HepG2 (cell line): ENCODE measurements around the gene ANKRD1. TPM values are rescaled to one million over a fixed set of nuclear protein-coding genes. Genes with fewer than 3 reads are reported as not detected.

Experiments
- ATF5 ChIP-seq: sonication (generic); formaldehyde crosslinking; IDR thresholded peaks from 2 replicates; pipeline ENCODE4 v1.4.0; 2020; ENCODE audit warnings: mild to moderate bottlenecking, low read depth, missing genetic modification reagents
- BHLHE40 ChIP-seq: IDR thresholded peaks from 2 replicates; pipeline ENCODE4 v1.6.1; 2011; ENCODE audit warnings: low read length, improper control_type of control experiment
- CREM ChIP-seq, 2 experiments: sonication (generic) in 1 of 2; formaldehyde crosslinking in 1 of 2; IDR thresholded peaks; 2 replicates each; pipeline versions ENCODE4 v1.4.0 to v1.6.1; 2016 to 2020; ENCODE audit warnings: antibody characterized with exemption in 1 of 2, mild to moderate bottlenecking in 1 of 2, missing genetic modification reagents in 1 of 2
- DMTF1 ChIP-seq: sonication (generic); formaldehyde crosslinking; IDR thresholded peaks from 2 replicates; pipeline ENCODE4 v1.4.0; 2020; ENCODE audit warnings: mild to moderate bottlenecking, missing genetic modification reagents
- GZF1 ChIP-seq: sonication (generic); formaldehyde crosslinking; IDR thresholded peaks from 2 replicates; pipeline ENCODE4 v1.5.1; 2020; ENCODE audit warnings: mild to moderate bottlenecking, missing genetic modification reagents
- IKZF5 ChIP-seq: IDR thresholded peaks from 2 replicates; pipeline ENCODE4 v1.6.1; 2018; ENCODE audit warnings: missing genetic modification reagents, mild to moderate bottlenecking, missing compliant biosample characterization
- KAT7 ChIP-seq: IDR thresholded peaks from 2 replicates; pipeline ENCODE4 v1.6.1; 2018; ENCODE audit warnings: borderline replicate concordance, missing compliant biosample characterization
- POLR2A ChIP-seq, 2 experiments: IDR thresholded peaks; 2 replicates each; pipeline ENCODE4 v1.6.1; 2011; ENCODE audit warnings: low read depth in 2 of 2, low read length in 2 of 2, mild to moderate bottlenecking in 1 of 2, moderate library complexity in 1 of 2; ENCODE audit not compliant: insufficient read depth in 1 of 2
- RBM39 ChIP-seq: fragments of 200-400 bp; formaldehyde crosslinking; IDR thresholded peaks from one replicate; pipeline ENCODE4 v1.6.1; 2018; ENCODE audit warnings: antibody characterized with exemption, mild to moderate bottlenecking, low read depth, low read length; ENCODE audit not compliant: poor library complexity, severe bottlenecking
- SETDB1 ChIP-seq: sonication (generic); formaldehyde crosslinking; IDR thresholded peaks from 2 replicates; pipeline ENCODE4 v1.5.1; 2020; ENCODE audit warnings: missing genetic modification reagents, mild to moderate bottlenecking, borderline replicate concordance
- ZC3H4 ChIP-seq: sonication (generic); formaldehyde crosslinking; IDR thresholded peaks from 2 replicates; pipeline ENCODE4 v1.4.0; 2020; ENCODE audit warnings: missing genetic modification reagents, borderline replicate concordance
- ZNF224 ChIP-seq: sonication (generic); formaldehyde crosslinking; IDR thresholded peaks from 2 replicates; pipeline ENCODE4 v1.5.0; 2020; ENCODE audit warnings: mild to moderate bottlenecking, missing genetic modification reagents
- ZNF251 ChIP-seq: sonication (generic); formaldehyde crosslinking; IDR thresholded peaks from 2 replicates; pipeline ENCODE4 v1.9.0; 2021; ENCODE audit warnings: mild to moderate bottlenecking, missing genetic modification reagents
- ZNF564 ChIP-seq: sonication (generic); formaldehyde crosslinking; IDR thresholded peaks from 2 replicates; pipeline ENCODE4 v1.8.1; 2023; ENCODE audit warnings: mild to moderate bottlenecking, missing genetic modification reagents
- ZNF724P ChIP-seq: sonication (generic); formaldehyde crosslinking; IDR thresholded peaks from 2 replicates; pipeline ENCODE4 v1.8.0; 2022; ENCODE audit warnings: missing genetic modification reagents, borderline replicate concordance
- polyA plus RNA-seq, 8 experiments: library from polyadenylated mRNA; depleted of rRNA in 3 of 8; stranded (reverse) in 7 of 8; unstranded in 1 of 8; fragments of >200 nt; fragmentation: Illumina TruSeq in 4 of 8; extraction: Trizol in 4 of 8; gene quantifications; 2 replicates each; pipeline versions ENCODE4 v1.2.1 to v1.2.3, GENCODE V29; 2011 to 2016; ENCODE audit warnings: low read depth in 4 of 8, missing spikeins in 1 of 8, mixed read lengths in 1 of 8; ENCODE audit not compliant: insufficient read depth in 1 of 8
- total RNA-seq, 5 experiments: library from RNA; depleted of rRNA; stranded (reverse); fragments of >200 nt; fragmentation: Illumina TruSeq; extraction: Trizol; gene quantifications; 2 replicates each; pipeline ENCODE4 v1.2.3, GENCODE V29; 2016; ENCODE audit warnings: low read depth in 1 of 5
- TF ChIP-seq, protein P1 (sequence below): sonication (generic); formaldehyde crosslinking; IDR thresholded peaks from 2 replicates; pipeline ENCODE4 v1.8.1; 2022; ENCODE audit warnings: low read depth, mild to moderate bottlenecking, missing genetic modification reagents

Gene ANKRD1
- total and polyA plus RNA-seq, 2 of the 13 experiments (the other 11 are each of a cell fraction or from before 2014, with no cell fraction given), result 19.4 to 41.8 TPM

DNA sequence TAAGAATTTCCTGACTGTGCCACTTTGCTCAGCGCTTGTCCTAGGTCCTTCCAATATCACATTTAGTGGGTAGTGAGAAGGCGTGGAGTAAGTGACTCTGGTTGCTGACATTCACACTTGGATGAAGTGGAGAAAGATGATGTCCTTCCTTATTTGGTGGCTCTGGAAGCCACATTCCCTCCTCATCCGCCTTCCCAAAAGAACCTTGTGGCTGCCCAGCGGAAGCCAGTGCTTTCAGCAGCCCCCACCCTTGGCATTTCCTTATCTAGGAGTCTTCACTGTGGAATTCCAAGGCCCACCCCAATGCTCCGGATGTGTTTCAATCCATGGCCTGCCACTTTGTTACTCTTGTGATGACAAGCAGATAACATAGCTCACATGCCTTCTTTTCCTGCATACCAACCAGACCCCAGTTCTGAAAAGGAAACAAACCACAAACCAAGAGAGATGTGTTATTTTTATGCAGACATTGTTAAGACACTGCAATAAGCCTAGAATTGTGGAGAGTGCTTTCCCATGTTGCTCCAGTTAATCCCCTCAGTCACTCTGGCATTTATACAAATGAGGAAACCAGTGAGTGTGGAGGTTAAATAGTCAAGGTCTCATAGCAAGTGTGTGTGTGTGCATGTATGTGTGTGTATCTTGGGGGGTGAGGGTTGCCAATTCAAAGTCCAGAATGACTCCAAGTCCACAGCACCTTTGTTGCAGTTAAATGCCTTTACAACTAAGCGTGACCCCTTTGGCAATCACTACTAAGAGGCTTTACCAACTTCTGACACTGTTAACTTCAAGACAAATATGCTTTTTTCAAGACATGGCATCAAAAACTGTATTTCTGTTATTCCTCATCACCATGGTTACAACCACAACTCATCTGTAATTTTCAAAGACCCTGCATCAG, 10.3 kb upstream of the ANKRD1 start (continued):
- TF ChIP-seq ZC3H4 (no peak), ATF5 (CRISPR knock-in tag) (no peak), BHLHE40 (peak; percentile 63), DMTF1 (CRISPR knock-in tag) (no peak), ZNF724P (no peak), IKZF5 (CRISPR knock-in tag) (no peak), SETDB1 (no peak), CREM (IDR thresholded peaks at IDR 0.05) (peak; percentile 75), CREM (CRISPR knock-in tag; IDR thresholded peaks at IDR 0.05) (no peak), KAT7 (CRISPR knock-in tag) (no peak), RBM39 (no peak), ZNF564 (no peak), POLR2A (IDR thresholded peaks at IDR 0.05; ENCODE audit: insufficient read depth in 1 of 2, low read depth in 2 of 2, low read length in 2 of 2) (peak in 1 of 2 experiments; percentile 55; a peak in 2 of 4 replicates), ZNF251 (CRISPR knock-in tag) (no peak), GZF1 (CRISPR knock-in tag) (no peak), ZNF224 (CRISPR knock-in tag) (no peak)
- TF ChIP-seq, protein P1, sequence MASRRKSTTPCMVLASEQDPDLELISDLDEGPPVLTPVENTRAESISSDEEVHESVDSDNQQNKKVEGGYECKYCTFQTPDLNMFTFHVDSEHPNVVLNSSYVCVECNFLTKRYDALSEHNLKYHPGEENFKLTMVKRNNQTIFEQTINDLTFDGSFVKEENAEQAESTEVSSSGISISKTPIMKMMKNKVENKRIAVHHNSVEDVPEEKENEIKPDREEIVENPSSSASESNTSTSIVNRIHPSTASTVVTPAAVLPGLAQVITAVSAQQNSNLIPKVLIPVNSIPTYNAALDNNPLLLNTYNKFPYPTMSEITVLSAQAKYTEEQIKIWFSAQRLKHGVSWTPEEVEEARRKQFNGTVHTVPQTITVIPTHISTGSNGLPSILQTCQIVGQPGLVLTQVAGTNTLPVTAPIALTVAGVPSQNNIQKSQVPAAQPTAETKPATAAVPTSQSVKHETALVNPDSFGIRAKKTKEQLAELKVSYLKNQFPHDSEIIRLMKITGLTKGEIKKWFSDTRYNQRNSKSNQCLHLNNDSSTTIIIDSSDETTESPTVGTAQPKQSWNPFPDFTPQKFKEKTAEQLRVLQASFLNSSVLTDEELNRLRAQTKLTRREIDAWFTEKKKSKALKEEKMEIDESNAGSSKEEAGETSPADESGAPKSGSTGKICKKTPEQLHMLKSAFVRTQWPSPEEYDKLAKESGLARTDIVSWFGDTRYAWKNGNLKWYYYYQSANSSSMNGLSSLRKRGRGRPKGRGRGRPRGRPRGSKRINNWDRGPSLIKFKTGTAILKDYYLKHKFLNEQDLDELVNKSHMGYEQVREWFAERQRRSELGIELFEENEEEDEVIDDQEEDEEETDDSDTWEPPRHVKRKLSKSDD (CRISPR knock-in tag), result no peak
